HG02884 (cell line): ENCODE data around the gene ZNF443.
"Not testable (repeated sequence)": the region's sequence is repeated elsewhere in the genome, so short reads cannot be mapped to it uniquely, and the experiment has no call there.

ENCODE experiments used
- ATAC-seq: cut with Tn5 transposase; IDR thresholded peaks from one replicate; pipeline ENCODE4 v1.9.1; 2021; ENCODE audit warnings: mild to moderate bottlenecking, moderate library complexity; ENCODE audit not compliant: unreplicated experiment

Gene ZNF443

GRCh38 chr19:12440541-12441316 lies at the start of gene ZNF443:
Gene ZNF443, minus strand, starts transcription at chr19:12441021. Its CDS starts 107 bp downstream, at chr19:12440914.
- ATAC-seq, result peak; percentile 94

- ATAC-seq, result not testable (repeated sequence)
These were observed 45.5 kb upstream of the ZNF443 start for GRCh38 chr19:12486265-12486783.

GRCh38 chr19:12485571-12485970 lies 44.8 kb upstream of the ZNF443 start:
- no peak for ATAC-seq

- no peak for ATAC-seq
These were observed 44.2 kb upstream of the ZNF443 start for GRCh38 chr19:12485052-12485416.

- ATAC-seq, result peak; percentile 93
These were observed 43.7 kb upstream of the ZNF443 start, which contains the start of gene ZNF709 for GRCh38 chr19:12484371-12485051. Gene ZNF709, minus strand, starts transcription at chr19:12484816. Its CDS starts 159 bp downstream, at chr19:12484657.

- ATAC-seq, result no peak
These were observed 43.2 kb upstream of the ZNF443 start for GRCh38 chr19:12484011-12484370.

- no peak for ATAC-seq
These were observed 41.7 kb upstream of the ZNF443 start for GRCh38 chr19:12482509-12482886.

GRCh38 chr19:12481781-12482508 lies 41.1 kb upstream of the ZNF443 start:
- no peak for ATAC-seq

GRCh38 chr19:12478234-12478941 lies 37.6 kb upstream of the ZNF443 start:
- no peak for ATAC-seq

GRCh38 chr19:12467651-12468050 lies 26.8 kb upstream of the ZNF443 start:
- ATAC-seq, result not testable (repeated sequence)

GRCh38 chr19:12465211-12465610 lies 24.4 kb upstream of the ZNF443 start:
- ATAC-seq, result no peak

- no peak for ATAC-seq
These were observed 23.9 kb upstream of the ZNF443 start for GRCh38 chr19:12464769-12465168.

- not testable (repeated sequence) for ATAC-seq
These were observed 23.3 kb upstream of the ZNF443 start for GRCh38 chr19:12464139-12464538.

GRCh38 chr19:12453495-12453894 lies 12.7 kb upstream of the ZNF443 start:
- ATAC-seq, result no peak

- no peak for ATAC-seq
These were observed 10.0 kb upstream of the ZNF443 start for GRCh38 chr19:12450844-12451243.

GRCh38 chr19:12448808-12449207 lies 8.0 kb upstream of the ZNF443 start:
- ATAC-seq, result no peak

GRCh38 chr19:12439686-12440540 lies 908 bp downstream of the ZNF443 start:
- not testable (repeated sequence) for ATAC-seq

GRCh38 chr19:12430726-12431299 lies 10.0 kb downstream of the ZNF443 start:
- not testable (repeated sequence) for ATAC-seq

GRCh38 chr19:12425888-12426274 lies 14.9 kb downstream of the ZNF443 start:
- ATAC-seq, result no peak
